ENCODE measurements around the gene TRIM67. TPM values are rescaled to one million over a fixed set of nuclear protein-coding genes. Genes with fewer than 3 reads are reported as not detected.

The TRIM67 gene
- total and polyA plus RNA-seq, 2 of the 4 experiments (the other 2 are of a cell fraction): not detected

DNA sequence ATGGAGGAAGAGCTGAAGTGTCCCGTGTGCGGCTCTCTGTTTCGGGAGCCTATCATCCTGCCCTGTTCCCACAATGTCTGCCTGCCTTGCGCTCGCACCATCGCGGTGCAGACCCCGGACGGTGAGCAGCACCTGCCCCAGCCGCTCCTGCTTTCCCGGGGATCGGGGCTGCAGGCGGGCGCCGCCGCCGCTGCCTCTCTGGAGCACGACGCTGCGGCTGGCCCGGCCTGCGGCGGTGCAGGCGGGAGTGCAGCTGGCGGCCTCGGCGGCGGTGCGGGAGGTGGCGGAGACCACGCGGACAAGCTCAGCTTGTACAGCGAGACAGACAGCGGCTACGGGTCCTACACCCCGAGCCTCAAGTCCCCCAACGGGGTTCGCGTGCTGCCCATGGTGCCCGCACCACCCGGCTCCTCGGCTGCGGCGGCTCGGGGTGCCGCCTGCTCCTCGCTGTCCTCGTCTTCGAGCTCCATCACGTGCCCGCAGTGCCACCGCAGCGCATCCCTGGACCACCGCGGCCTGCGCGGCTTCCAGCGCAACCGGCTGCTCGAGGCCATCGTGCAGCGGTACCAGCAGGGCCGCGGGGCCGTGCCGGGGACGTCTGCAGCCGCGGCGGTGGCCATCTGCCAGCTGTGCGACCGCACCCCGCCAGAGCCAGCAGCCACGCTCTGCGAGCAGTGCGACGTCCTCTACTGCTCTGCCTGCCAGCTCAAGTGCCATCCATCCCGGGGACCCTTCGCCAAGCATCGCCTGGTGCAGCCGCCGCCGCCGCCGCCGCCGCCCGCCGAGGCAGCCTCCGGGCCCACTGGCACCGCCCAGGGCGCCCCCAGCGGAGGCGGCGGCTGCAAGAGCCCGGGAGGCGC is 1.3 kb downstream of the TRIM67 start:
- H3K4ac ChIP-seq (ENCODE audit: low read depth, low read length): no peak overlapping the region
- DNase-seq: no peak
- dilution Hi-C loops (cut with HindIII; ENCODE audit: low sequenced_read_pairs, unreplicated experiment) (no loop called here), in situ Hi-C loops (cut with MboI; ENCODE audit: low sequenced_read_pairs) (no loop called here), intact Hi-C loops (cut with micrococcal nuclease) (no loop called here)
- no peak overlapping the region for H4K5ac ChIP-seq (ENCODE audit: low read depth, low read length)
- ChIA-PET CTCF (interaction anchor here (0.7 kb wide), 1 partner anchor 44 kb away, joined by 3 read pairs; no protein-coding TSS in a partner anchor), POLR2A (ENCODE audit: unreplicated experiment) (no interaction called here)
- no peak overlapping the region for H3K14ac ChIP-seq (replicated peaks; ENCODE audit: low read depth, low read length)
- no peak overlapping the region for H3K18ac ChIP-seq (ENCODE audit: low read depth, low read length)
- no peak overlapping the region for H3K27ac ChIP-seq (ENCODE audit: insufficient read depth, low read length)
- no peak overlapping the region for H2BK5ac ChIP-seq (ENCODE audit: low read depth, low read length, poor library complexity, severe bottlenecking)
- H3K23ac ChIP-seq (ENCODE audit: low read depth, low read length): no peak overlapping the region
- H3K36me3 ChIP-seq (ENCODE audit: control insufficient read depth, insufficient read depth, low read length): no peaks in the 10 kb centered on the region
- no peak overlapping the region for H4K8ac ChIP-seq (ENCODE audit: low read depth in 2 of 2, low read length in 2 of 2)
- H3K56ac ChIP-seq (ENCODE audit: extremely low read depth, insufficient read depth, low read length): no peak overlapping the region
- no peak overlapping the region for H2AK9ac ChIP-seq (replicated peaks; ENCODE audit: low read depth, low read length, poor library complexity)
- peaks cover 47% of the 10 kb centered on the region for H3K27me3 ChIP-seq (ENCODE audit: control insufficient read depth, insufficient read depth, low read length)
- H3K4me1 ChIP-seq (ENCODE audit: control insufficient read depth, insufficient read depth, low read length): no peaks in the 10 kb centered on the region
- H3K9me1 ChIP-seq (ENCODE audit: insufficient read depth, low read length): no peaks in the 10 kb centered on the region
- H3K9me3 ChIP-seq (ENCODE audit: control insufficient read depth, insufficient read depth, low read length): no peaks in the 10 kb centered on the region; the same call in 1 of the 2 replicates
- no peak overlapping the region for H2AK5ac ChIP-seq (ENCODE audit: low read depth, low read length)
- H4K20me1 ChIP-seq (ENCODE audit: insufficient read depth, low read length): no peaks in the 10 kb centered on the region
- no TSS peak for BruUV-seq (replicated peaks)
- no peaks in the 10 kb centered on the region for H3K79me1 ChIP-seq (ENCODE audit: low read depth in 1 of 2, low read length in 2 of 2)
- 8% methylated on average over 53 of the region's 97 CpGs; no CpG with 5 or more reads in 1 of the 2 experiments for WGBS, 2 experiments (ENCODE audit: extremely low coverage in 2 of 2, insufficient read length in 1 of 2)
- no peak overlapping the region for H3K4me3 ChIP-seq (ENCODE audit: insufficient read depth, low read depth, low read length)
- no peak overlapping the region for H3K9ac ChIP-seq (ENCODE audit: low read depth, low read length)
- H2BK15ac ChIP-seq (ENCODE audit: low read depth, low read length): no peak overlapping the region
- H2BK120ac ChIP-seq (ENCODE audit: low read depth, low read length): no peak overlapping the region
- H2BK20ac ChIP-seq (ENCODE audit: low read depth, low read length): no peak overlapping the region
- H2AFZ ChIP-seq (replicated peaks; ENCODE audit: low read length, poor library complexity): peak overlapping the region; percentile 79
- H3K4me2 ChIP-seq (ENCODE audit: low read depth, low read length): peak overlapping the region; percentile 50; the same call in 1 of the 2 replicates
- no peak overlapping the region for H4K91ac ChIP-seq (ENCODE audit: insufficient read depth, low read depth, low read length)
- ATAC-seq (ENCODE audit: low read depth): peak; percentile 44
- TF ChIP-seq FOS (IDR thresholded peaks at IDR 0.05; ENCODE audit: low read depth, low read length) (no peak), RCOR1 (IDR thresholded peaks at IDR 0.05; ENCODE audit: insufficient replicate concordance, low read length) (no peak), MXI1 (IDR thresholded peaks at IDR 0.05; ENCODE audit: borderline replicate concordance, low read depth, low read length) (no peak), MAZ (IDR thresholded peaks at IDR 0.05; ENCODE audit: borderline replicate concordance, low read depth, low read length) (no peak), MAFK (IDR thresholded peaks at IDR 0.05; ENCODE audit: low read depth, low read length) (no peak), RFX5 (IDR thresholded peaks at IDR 0.05; ENCODE audit: low read depth, low read length) (no peak), POLR2A (IDR thresholded peaks at IDR 0.05; ENCODE audit: low read depth, low read length) (no peak), RAD21 (IDR thresholded peaks at IDR 0.05; ENCODE audit: low read length) (no peak), CEBPB (IDR thresholded peaks at IDR 0.05; ENCODE audit: low read depth, low read length) (no peak), BHLHE40 (IDR thresholded peaks at IDR 0.05; ENCODE audit: low read depth, low read length) (no peak), SMC3 (IDR thresholded peaks at IDR 0.05; ENCODE audit: low read depth, low read length) (no peak), NFE2L2 (IDR thresholded peaks at IDR 0.05; ENCODE audit: low read depth, low read length) (no peak)
- TF ChIP-seq, protein P1, sequence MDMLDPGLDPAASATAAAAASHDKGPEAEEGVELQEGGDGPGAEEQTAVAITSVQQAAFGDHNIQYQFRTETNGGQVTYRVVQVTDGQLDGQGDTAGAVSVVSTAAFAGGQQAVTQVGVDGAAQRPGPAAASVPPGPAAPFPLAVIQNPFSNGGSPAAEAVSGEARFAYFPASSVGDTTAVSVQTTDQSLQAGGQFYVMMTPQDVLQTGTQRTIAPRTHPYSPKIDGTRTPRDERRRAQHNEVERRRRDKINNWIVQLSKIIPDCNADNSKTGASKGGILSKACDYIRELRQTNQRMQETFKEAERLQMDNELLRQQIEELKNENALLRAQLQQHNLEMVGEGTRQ (IDR thresholded peaks at IDR 0.05; ENCODE audit: low read depth, low read length): no peak
- TF ChIP-seq, protein P2, sequence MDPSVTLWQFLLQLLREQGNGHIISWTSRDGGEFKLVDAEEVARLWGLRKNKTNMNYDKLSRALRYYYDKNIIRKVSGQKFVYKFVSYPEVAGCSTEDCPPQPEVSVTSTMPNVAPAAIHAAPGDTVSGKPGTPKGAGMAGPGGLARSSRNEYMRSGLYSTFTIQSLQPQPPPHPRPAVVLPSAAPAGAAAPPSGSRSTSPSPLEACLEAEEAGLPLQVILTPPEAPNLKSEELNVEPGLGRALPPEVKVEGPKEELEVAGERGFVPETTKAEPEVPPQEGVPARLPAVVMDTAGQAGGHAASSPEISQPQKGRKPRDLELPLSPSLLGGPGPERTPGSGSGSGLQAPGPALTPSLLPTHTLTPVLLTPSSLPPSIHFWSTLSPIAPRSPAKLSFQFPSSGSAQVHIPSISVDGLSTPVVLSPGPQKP (IDR thresholded peaks at IDR 0.05; ENCODE audit: borderline replicate concordance, low read depth, low read length): no peak
- TF ChIP-seq, protein P3, sequence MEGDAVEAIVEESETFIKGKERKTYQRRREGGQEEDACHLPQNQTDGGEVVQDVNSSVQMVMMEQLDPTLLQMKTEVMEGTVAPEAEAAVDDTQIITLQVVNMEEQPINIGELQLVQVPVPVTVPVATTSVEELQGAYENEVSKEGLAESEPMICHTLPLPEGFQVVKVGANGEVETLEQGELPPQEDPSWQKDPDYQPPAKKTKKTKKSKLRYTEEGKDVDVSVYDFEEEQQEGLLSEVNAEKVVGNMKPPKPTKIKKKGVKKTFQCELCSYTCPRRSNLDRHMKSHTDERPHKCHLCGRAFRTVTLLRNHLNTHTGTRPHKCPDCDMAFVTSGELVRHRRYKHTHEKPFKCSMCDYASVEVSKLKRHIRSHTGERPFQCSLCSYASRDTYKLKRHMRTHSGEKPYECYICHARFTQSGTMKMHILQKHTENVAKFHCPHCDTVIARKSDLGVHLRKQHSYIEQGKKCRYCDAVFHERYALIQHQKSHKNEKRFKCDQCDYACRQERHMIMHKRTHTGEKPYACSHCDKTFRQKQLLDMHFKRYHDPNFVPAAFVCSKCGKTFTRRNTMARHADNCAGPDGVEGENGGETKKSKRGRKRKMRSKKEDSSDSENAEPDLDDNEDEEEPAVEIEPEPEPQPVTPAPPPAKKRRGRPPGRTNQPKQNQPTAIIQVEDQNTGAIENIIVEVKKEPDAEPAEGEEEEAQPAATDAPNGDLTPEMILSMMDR (conservative IDR thresholded peaks at IDR 0.05; ENCODE audit: low read depth, low read length): no peak

All from IMR-90 (cell line).